OCI-LY1 (cell line): ENCODE results near the gene RSRP1.

Experiments
- EZH2 ChIP-seq: fragments of 200-600 bp; sonication (generic), shearing (Covaris generic); IDR thresholded peaks from 2 replicates; pipeline ENCODE4 v1.8.0; 2017; ENCODE audit warnings: borderline replicate concordance, mixed run types, mild to moderate bottlenecking, antibody characterized with exemption, low read length, moderate library complexity, mixed read lengths
- TF ChIP-seq, protein P1 (sequence below): fragments of 200-600 bp; sonication (generic), shearing (Covaris generic); IDR thresholded peaks from 2 replicates; pipeline ENCODE4 v1.5.1; 2017; ENCODE audit warnings: mild to moderate bottlenecking, antibody characterized with exemption, low read length, moderate library complexity, mixed read lengths

DNA sequence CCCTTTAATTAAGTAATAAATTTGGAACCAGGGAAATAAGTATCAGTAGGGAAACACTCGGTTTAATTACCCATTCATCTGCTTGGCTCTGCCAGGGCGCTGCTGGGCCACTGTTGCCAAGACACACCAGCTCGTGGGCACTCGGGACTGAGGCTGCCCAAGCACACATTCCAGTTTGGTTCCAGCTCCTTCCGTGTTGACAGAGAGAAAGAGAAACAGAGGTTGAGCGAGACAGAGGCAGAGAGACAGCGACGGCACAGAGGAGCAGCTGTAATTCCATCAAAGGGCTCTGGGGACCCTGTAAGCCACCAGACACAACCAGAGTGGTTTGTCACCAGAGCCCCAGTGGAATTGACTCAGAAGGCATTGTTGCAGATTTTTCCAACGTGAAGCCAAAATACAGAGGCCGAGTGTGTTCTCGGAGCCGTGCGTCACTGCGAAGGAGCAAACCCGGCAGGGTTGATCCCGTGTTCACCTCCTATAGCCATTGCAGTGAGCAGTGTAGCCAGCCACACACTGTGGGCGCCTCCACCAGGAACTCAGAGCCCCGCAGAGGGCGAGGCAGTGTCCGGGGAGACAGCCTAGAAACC is 48.5 kb downstream of the RSRP1 start:
- TF ChIP-seq, protein P1, sequence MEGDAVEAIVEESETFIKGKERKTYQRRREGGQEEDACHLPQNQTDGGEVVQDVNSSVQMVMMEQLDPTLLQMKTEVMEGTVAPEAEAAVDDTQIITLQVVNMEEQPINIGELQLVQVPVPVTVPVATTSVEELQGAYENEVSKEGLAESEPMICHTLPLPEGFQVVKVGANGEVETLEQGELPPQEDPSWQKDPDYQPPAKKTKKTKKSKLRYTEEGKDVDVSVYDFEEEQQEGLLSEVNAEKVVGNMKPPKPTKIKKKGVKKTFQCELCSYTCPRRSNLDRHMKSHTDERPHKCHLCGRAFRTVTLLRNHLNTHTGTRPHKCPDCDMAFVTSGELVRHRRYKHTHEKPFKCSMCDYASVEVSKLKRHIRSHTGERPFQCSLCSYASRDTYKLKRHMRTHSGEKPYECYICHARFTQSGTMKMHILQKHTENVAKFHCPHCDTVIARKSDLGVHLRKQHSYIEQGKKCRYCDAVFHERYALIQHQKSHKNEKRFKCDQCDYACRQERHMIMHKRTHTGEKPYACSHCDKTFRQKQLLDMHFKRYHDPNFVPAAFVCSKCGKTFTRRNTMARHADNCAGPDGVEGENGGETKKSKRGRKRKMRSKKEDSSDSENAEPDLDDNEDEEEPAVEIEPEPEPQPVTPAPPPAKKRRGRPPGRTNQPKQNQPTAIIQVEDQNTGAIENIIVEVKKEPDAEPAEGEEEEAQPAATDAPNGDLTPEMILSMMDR = no peak
- TF ChIP-seq EZH2 = no peak
